Gastrocnemius medialis (tissue), 4 donors: ENCODE results near the gene WDR76. TPM values are rescaled to one million over a fixed set of nuclear protein-coding genes. Genes with fewer than 3 reads are reported as not detected.
A peak's percentile ranks its signal among the peaks of the same experiment; 100 is the strongest.

Source experiments
- ATAC-seq, 2 donors: fragments of 150-250 bp; one replicate each; pipeline ENCODE4 v1.9.1; 2016
- DNase-seq, 2 donors: peaks; one replicate each; pipeline ENCODE4 v3.0.0-alpha.2; 2019
- H3K27ac ChIP-seq, 4 donors: fragments of 200-600 bp; sonication (generic); 1 replicate in 1 of 4; 2 replicates in 3 of 4; pipeline ENCODE4 v1.5.1; 2016 to 2018; ENCODE audit warnings: mild to moderate bottlenecking in 2 of 4, moderate library complexity in 1 of 4
- H3K27me3 ChIP-seq, 3 donors: fragments of 200-600 bp; sonication (generic) in 2 of 3; 1 replicate in 1 of 3; 2 replicates in 2 of 3; pipeline versions ENCODE4 v1.5.1 to v1.6.0; 2016 to 2019; ENCODE audit warnings: mild to moderate bottlenecking in 1 of 3, moderate library complexity in 1 of 3
- H3K36me3 ChIP-seq, 2 donors: fragments of 200-600 bp; sonication (generic) in 1 of 2; one replicate each; pipeline ENCODE4 v1.5.1; 2017 to 2018
- H3K4me1 ChIP-seq, 2 donors: fragments of 200-600 bp; sonication (generic) in 1 of 2; one replicate each; pipeline ENCODE4 v1.5.1; 2016 to 2017; ENCODE audit warnings: mild to moderate bottlenecking in 2 of 2
- H3K4me3 ChIP-seq, 4 donors: fragments of 200-600 bp; sonication (generic) in 3 of 4; 1 replicate in 1 of 4; 2 replicates in 3 of 4; pipeline ENCODE4 v1.5.1; 2016 to 2019; ENCODE audit warnings: mild to moderate bottlenecking in 2 of 4
- H3K9me3 ChIP-seq, 3 donors: fragments of 200-600 bp; sonication (generic) in 2 of 3; 1 replicate in 1 of 3; 2 replicates in 2 of 3; pipeline ENCODE4 v1.5.1; 2016 to 2019
- CTCF ChIP-seq, 5 experiments: fragments of 450-650 bp in 3 of 5; fragments of 200-600 bp in 2 of 5; sonication (generic) in 2 of 5; IDR thresholded peaks in 4 of 5; conservative IDR thresholded peaks in 1 of 5; 1 replicate in 4 of 5; 2 replicates in 1 of 5; pipeline ENCODE4 v1.5.1; 2016 to 2019; ENCODE audit warnings: antibody characterized with exemption in 5 of 5, mild to moderate bottlenecking in 3 of 5, moderate library complexity in 3 of 5
- POLR2A ChIP-seq, 2 donors: fragments of 450-650 bp; IDR thresholded peaks; one replicate each; pipeline ENCODE4 v1.6.1; 2017; ENCODE audit warnings: antibody characterized with exemption in 2 of 2, mild to moderate bottlenecking in 2 of 2, moderate library complexity in 2 of 2
- in situ Hi-C, 4 donors: fragments of 200-750 bp; cut with MboI; loops; one replicate each; pipeline versions ENCODE4 v1.15.0 to v1.8.0; 2017; ENCODE audit warnings: low sequenced_read_pairs in 4 of 4
- intact Hi-C: fragments of 100-400 bp; cut with DNase I; formaldehyde crosslinking; loops from one replicate; pipeline ENCODE4 v1.15.1; 2023; ENCODE audit warnings: low total_unique reads
- microRNA counts, 2 donors: library from miRNA; unstranded; fragments of <30 nt; microRNA quantifications; one replicate each; lab custom pipeline; 2016
- microRNA-seq, 2 donors: library from miRNA; unstranded; fragments of <30 nt; microRNA quantifications; one replicate each; pipeline ENCODE4, GENCODE V29; 2016; ENCODE audit warnings: borderline replicate concordance in 2 of 2
- total RNA-seq, 4 donors: library from RNA; depleted of rRNA; stranded (reverse); fragments of >200 nt; gene quantifications; one replicate each; pipeline versions ENCODE4 v1.1.0 to v1.2.3, GENCODE V29; 2016

Gene WDR76
- total RNA-seq, 4 donors from 2014 or later, result 0.12 to 1.0 (median 0.37) TPM

GRCh38 chr15:43913941-43914340, 87.1 kb downstream of the WDR76 start:
- no peaks in the 10 kb centered on the region for H3K9me3 ChIP-seq
- in situ Hi-C loops, result no loop called here
- no peak overlapping the region for H3K27ac ChIP-seq
- intact Hi-C loops, result no loop called here
- H3K36me3 ChIP-seq, result no peaks in the 10 kb centered on the region
- H3K4me1 ChIP-seq, result no peaks in the 10 kb centered on the region
- TF ChIP-seq CTCF (IDR thresholded peaks at IDR 0.05 in 4 of 5, conservative IDR thresholded peaks at IDR 0.05 in 1 of 5) (no peak), POLR2A (IDR thresholded peaks at IDR 0.05) (no peak)
- no peaks in the 10 kb centered on the region for H3K27me3 ChIP-seq
- no peak for ATAC-seq
- H3K4me3 ChIP-seq, result no peak overlapping the region
- DNase-seq, result no peak

- DNase-seq (no peak), ATAC-seq (no peak)
- Histone ChIP-seq H3K36me3 (no peaks in the 10 kb centered on the region), H3K27me3 (no peaks in the 10 kb centered on the region), H3K4me1 (no peaks in the 10 kb centered on the region), H3K4me3 (no peak overlapping the region), H3K9me3 (no peaks in the 10 kb centered on the region), H3K27ac (no peak overlapping the region)
- intact Hi-C loops (no loop called here), in situ Hi-C loops (no loop called here)
- TF ChIP-seq CTCF (IDR thresholded peaks at IDR 0.05 in 4 of 5, conservative IDR thresholded peaks at IDR 0.05 in 1 of 5) (no peak), POLR2A (IDR thresholded peaks at IDR 0.05) (no peak)
Measured at GRCh38 chr15:43915631-43916325, 89.0 kb downstream of the WDR76 start.

GRCh38 chr15:43916326-43916660, 89.5 kb downstream of the WDR76 start:
- TF ChIP-seq POLR2A (IDR thresholded peaks at IDR 0.05) (no peak), CTCF (IDR thresholded peaks at IDR 0.05 in 4 of 5, conservative IDR thresholded peaks at IDR 0.05 in 1 of 5) (no peak)
- no peaks in the 10 kb centered on the region for H3K27me3 ChIP-seq
- H3K4me1 ChIP-seq, result no peaks in the 10 kb centered on the region
- in situ Hi-C loops (no loop called here), intact Hi-C loops (no loop called here)
- no peaks in the 10 kb centered on the region for H3K36me3 ChIP-seq
- H3K4me3 ChIP-seq, result no peak overlapping the region
- ATAC-seq, result peak in 1 of 2 donors; percentile 65
- no peaks in the 10 kb centered on the region for H3K9me3 ChIP-seq
- no peak for DNase-seq
- H3K27ac ChIP-seq, result no peak overlapping the region

MicroRNAs within 50 kb of the gene (microRNA counts, 767-probe panel; counts per million panel counts)
- 356 to 448 counts per million in 2 donors for microRNA hsa-miR-1282 (lab: Ali Mortazavi, UCI)

Small RNA genes lying within 50 kb of the gene (microRNA-seq; reads per million reads assigned to microRNA genes)
- gene MIR1282, result 0 reads per million in 2 donors

Other genes starting within 250 kb of the WDR76 start
- gene PPIP5K1, start 236.8 kb upstream of the WDR76 start, total RNA-seq, result 10 to 100 TPM; 14.4 to 41.2 (median 16.6) TPM
- gene CKMT1B, start 233.0 kb upstream of the WDR76 start, total RNA-seq, result under 1 TPM in 1 of 4 donors, not detected in 3; 0.46 TPM
- under 1 TPM in 1 of 4 donors, not detected in 3; 0.41 TPM for gene STRC, start 208.2 kb upstream of the WDR76 start, total RNA-seq
- gene CATSPER2, start 178.2 kb upstream of the WDR76 start, total RNA-seq, result 1 to 10 TPM in 3 of 4 donors, under 1 TPM in 1; 0.29 to 2.1 (median 1.1) TPM
- gene CKMT1A, start 133.1 kb upstream of the WDR76 start, total RNA-seq, result under 1 TPM in 1 of 4 donors, not detected in 3; 0.41 TPM
- 10 to 100 TPM; 26.6 to 45.1 (median 30.3) TPM for gene PDIA3, start 80.6 kb upstream of the WDR76 start, total RNA-seq
- gene ELL3, start 50.0 kb upstream of the WDR76 start, total RNA-seq, result 1 to 10 TPM; 2.1 to 6.3 (median 2.6) TPM
- gene SERF2, start 34.7 kb upstream of the WDR76 start, total RNA-seq, result 100 to 1,000 TPM; 491 to 646 (median 617) TPM
- gene SERINC4, start 26.8 kb upstream of the WDR76 start, total RNA-seq, result under 1 TPM in 3 of 4 donors, not detected in 1; 0.18 to 0.82 (median 0.29) TPM
- 10 to 100 TPM; 19.5 to 33.9 (median 24.7) TPM for gene HYPK, start 26.4 kb upstream of the WDR76 start, total RNA-seq
- 10 to 100 TPM; 10.8 to 26.3 (median 14.7) TPM for gene MFAP1, start 2.3 kb upstream of the WDR76 start, total RNA-seq